Fibroblast of skin of scalp (primary cell): ENCODE results near the gene KLF13.

ENCODE experiments used
- DNase-seq: peaks from one replicate; pipeline ENCODE4 v3.0.0-alpha.2; 2013

Gene KLF13

DNA sequence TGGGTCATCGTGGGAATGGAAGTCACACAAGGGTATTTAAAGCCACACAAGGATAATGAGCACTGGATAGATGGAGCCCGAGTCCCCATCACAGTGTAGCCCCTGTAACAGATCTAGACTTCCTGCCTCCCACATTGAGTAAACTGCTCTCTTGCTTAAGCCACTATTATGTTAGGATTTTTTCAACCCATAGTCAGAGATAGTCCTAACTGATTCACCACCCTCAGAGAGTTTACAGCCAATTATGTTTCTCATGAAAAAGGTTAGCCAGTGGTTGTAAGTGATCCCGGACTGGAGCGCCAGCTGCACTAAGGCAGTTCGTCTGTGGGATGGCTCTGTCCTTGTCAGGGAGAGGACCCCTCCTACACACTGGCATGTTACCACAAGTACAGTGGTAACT, 77.0 kb downstream of the KLF13 start:
- peak; percentile 57 for DNase-seq

DNA sequence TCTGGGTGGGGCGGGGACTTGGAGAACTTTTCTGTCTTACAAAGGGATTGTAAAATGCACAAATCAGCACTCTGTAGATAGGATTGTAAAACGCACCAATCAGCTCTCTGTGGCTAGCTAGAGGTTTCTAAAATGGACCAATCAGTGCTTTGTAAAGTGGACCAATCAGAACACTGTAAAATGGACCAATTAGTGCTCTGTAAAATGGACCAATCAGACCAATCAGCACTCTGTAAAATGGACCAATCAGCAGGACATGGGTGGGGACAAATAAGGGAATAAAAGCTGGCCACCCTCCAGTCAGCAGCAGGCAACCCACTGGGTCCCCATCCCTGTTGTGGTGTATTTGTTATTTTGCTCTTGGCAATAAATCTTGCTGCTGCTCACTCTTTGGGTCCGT, 77.7 kb downstream of the KLF13 start:
- DNase-seq: no peak

DNA sequence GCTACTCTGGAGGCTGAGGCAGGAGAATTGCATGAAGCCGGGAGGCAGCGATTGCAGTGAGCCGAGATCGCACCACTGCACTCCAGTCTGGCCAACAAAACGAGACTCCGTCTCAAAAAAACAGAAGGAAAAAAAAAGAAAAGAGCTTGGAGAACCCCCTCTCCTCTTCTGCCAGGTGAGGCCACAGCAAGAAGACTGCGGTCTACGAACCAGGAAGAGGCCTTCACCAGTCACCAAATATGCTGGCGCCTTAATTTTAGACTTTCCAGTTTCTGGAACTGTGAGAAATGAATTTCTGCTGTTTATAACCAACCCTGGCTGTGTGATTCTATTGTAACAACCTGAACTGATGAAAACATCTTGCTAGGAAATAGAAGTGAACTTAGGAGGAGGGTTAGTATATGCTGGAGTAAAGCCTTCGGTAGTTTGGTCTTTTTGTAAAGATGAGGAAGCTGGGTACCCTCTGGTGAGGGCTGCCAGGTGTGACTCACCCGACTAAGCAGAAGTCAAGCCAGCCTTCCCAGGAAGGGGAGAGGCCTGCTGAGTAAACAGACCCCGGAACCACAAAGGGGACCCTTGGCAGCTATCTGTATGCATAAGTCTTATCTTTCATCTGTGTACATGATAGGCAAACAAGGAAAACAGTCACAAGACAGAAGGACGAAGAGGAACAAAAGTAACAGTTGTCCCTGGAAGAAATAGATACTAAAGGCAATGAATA, 78.7 kb downstream of the KLF13 start:
- DNase-seq: no peak

DNA sequence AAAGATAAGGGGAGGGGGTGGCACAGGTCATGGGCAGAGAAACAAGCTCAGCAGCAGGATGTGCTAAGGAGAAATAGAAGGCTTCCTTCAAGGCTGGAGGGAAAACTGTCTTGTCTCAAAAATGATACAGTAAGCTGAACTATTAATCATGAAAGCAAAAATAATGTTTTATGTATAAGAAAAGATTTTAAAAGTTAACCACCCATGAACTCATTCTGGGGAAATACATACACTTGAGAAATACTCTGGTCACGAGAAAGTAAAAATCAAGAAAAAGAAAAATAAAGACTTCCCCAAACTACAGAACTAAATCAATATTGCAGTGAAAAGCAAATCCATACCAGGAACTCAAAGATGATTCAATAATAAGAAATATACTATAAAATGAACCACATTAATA, 80.7 kb downstream of the KLF13 start:
- DNase-seq: no peak

DNA sequence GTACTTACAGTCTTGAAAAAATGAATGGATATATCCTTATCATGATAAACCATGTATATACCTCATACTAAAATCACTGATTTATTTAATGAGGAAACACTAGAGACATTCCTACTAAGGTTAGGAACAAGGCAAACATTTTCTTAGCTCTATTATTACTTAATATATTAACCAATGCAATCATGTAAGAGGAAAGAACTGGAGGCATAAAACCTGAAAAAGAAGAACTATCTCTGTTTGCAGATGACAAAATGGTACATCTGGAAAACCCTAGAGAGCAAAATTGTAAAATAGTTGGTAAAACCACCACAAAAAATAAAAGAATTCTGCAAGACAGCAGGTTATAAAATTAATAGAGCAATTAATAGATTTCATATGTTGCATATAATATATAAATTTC, 81.2 kb downstream of the KLF13 start:
- no peak for DNase-seq

DNA sequence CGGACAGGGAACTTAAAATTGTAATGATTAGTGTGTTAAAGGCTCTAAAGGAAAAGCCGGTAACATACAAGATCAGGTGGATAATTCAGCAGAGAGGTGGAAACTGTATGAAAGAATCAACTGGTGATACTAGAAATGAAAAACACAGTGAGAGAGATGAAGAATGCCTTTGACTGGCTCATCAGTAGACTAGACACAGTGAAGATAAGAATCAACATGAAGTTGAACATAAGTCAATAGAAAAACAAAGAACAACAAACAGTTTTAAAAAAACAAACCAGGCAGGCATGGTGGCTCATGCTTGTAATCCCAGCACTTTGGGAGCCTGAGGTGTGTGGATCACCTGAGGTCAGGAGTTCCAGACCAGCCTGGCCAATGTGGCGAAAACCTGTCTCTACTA, 82.1 kb downstream of the KLF13 start:
- no peak for DNase-seq

DNA sequence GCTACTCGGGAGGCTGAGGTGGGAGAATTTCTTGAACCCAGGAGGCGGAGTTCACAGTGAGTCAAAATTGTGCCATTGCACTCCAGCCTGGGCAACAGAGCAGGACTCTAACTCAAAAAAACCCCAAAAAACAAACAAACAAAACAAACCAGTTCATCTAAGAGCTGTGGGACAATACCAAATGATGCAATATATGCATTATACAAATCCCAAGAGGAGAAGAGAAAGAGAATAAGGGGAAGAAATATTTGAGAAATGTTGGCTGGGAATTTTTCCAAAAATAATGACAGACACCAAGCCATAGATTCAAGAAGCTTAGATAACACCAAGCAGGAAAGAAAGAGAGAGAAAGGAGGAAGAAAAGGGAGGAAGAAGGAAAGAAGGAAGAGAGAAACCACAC, 82.5 kb downstream of the KLF13 start:
- peak; percentile 66 for DNase-seq

DNA sequence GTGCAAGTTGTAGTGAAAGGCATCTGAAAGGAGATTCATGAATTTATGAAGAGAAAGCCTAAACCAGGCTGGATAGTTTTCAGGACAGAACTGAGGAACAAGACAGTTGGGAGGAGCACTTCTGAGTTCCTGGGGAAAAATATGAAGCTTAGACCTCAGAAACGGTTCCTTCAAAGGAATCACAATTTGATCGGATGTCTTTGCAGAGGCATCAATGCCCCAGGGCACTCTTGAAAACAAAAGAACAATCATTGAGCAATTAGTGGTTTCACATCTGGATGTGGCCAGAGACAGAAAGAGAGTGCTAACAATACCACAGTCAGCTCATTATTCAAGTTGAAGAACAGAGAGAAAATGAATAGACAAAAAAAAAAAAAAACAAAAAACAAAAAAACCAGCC, 86.2 kb downstream of the KLF13 start:
- no peak for DNase-seq

DNA sequence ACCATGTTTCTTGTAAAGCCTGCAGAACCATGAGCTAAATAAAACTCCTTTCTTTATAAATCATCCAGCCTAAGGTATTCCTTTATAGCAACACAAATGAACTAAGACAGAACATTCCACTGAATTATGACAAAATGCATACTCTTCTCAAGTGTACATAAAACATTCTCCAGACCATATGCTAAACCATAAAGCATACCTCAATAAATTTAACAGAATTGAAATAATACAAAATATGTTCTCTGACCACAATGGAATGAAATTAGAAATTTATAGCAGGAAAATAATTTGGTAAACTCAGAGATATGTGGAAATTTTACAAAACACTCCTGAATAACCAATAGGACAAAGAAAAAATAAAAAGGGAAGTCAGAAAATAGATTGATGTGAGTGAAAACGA, 88.6 kb downstream of the KLF13 start:
- peak; percentile 31 for DNase-seq

DNA sequence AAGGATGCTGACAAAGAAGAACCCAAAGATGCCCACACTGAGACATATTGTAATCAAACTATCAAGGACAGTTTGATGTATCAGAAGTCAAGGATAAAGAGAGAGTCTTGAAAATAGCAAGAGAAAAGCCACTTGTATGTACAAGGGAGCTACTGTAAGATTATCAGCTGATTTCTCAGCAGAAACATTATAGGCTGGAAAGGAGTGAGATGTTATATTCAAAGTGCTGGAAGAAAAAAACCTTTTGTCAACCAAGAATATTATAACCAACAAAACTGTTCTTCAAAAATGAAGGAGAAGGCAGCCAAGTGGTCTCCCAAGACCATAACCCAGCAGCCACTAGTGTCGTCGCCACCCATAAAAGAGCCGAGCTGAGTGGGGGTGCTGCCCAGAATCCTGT, 93.2 kb downstream of the KLF13 start:
- no peak for DNase-seq

DNA sequence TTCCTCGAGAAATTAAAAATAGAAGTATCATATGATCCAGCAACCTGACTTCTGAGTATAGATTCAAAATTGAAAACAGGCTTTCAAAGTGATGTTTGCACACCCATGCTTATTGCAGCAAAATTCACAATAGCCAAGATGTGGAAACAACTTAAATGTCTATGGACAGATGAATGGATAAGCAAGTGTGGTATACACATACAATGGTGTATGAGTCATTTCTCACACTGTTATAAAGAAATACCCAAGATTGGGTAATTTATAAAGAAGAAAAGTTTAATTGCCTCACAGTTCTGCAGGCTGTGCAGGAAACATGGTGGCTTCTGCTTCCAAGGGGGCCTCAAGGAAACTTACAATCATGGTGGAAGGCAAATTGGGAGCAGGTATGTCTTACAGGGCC, 100.8 kb downstream of the KLF13 start:
- no peak for DNase-seq
